GM18507 (cell line): Measurements from ENCODE around the gene CHMP5.
"Not testable (repeated sequence)": the region's sequence is repeated elsewhere in the genome, so short reads cannot be mapped to it uniquely, and the experiment has no call there.

Experiments
- DNase-seq: peaks from one replicate; pipeline ENCODE4 v3.0.0; 2011; ENCODE audit warnings: low read depth; ENCODE audit not compliant: insufficient read length; ENCODE audit errors: extremely low spot score
- FAIRE-seq: peaks from 2 replicates; lab custom pipeline; 2011; peaks lifted over from hg19 to GRCh38; lab: Jason Lieb, UNC

The CHMP5 gene

GRCh38 chr9:33306037-33306436 lies 41.2 kb downstream of the CHMP5 start:
- FAIRE-seq: no peak
- no peak for DNase-seq

GRCh38 chr9:33307067-33307466 lies 42.2 kb downstream of the CHMP5 start:
- FAIRE-seq (no peak), DNase-seq (no peak)

GRCh38 chr9:33309903-33310302 lies 45.1 kb downstream of the CHMP5 start:
- no peak for FAIRE-seq
- DNase-seq: no peak

GRCh38 chr9:33310748-33311147 lies 45.9 kb downstream of the CHMP5 start:
- FAIRE-seq: no peak
- DNase-seq: no peak

GRCh38 chr9:33311953-33312352 lies 47.1 kb downstream of the CHMP5 start:
- FAIRE-seq: no peak
- DNase-seq: no peak

- no peak for DNase-seq
- FAIRE-seq: no peak
Observed at GRCh38 chr9:33315371-33315770, 50.5 kb downstream of the CHMP5 start.

GRCh38 chr9:33317136-33317535 lies 52.3 kb downstream of the CHMP5 start:
- not testable (repeated sequence) for FAIRE-seq, DNase-seq

- DNase-seq (no peak), FAIRE-seq (no peak)
Observed at GRCh38 chr9:33318225-33318624, 53.4 kb downstream of the CHMP5 start.

GRCh38 chr9:33318781-33319180 lies 53.9 kb downstream of the CHMP5 start:
- no peak for DNase-seq
- no peak for FAIRE-seq

GRCh38 chr9:33320230-33320567 lies 55.4 kb downstream of the CHMP5 start:
- no peak for DNase-seq
- no peak for FAIRE-seq

GRCh38 chr9:33320568-33321261 lies 55.9 kb downstream of the CHMP5 start:
- FAIRE-seq (no peak), DNase-seq (no peak)

- no peak for DNase-seq
- no peak for FAIRE-seq
Observed at GRCh38 chr9:33329117-33329563, 64.3 kb downstream of the CHMP5 start.

GRCh38 chr9:33329979-33330378 lies 65.1 kb downstream of the CHMP5 start:
- FAIRE-seq (no peak), DNase-seq (no peak)

- no peak for DNase-seq
- no peak for FAIRE-seq
Observed at GRCh38 chr9:33331377-33331891, 66.6 kb downstream of the CHMP5 start.
